ENCODE data around the gene TMPRSS11D.

Gene TMPRSS11D

DNA sequence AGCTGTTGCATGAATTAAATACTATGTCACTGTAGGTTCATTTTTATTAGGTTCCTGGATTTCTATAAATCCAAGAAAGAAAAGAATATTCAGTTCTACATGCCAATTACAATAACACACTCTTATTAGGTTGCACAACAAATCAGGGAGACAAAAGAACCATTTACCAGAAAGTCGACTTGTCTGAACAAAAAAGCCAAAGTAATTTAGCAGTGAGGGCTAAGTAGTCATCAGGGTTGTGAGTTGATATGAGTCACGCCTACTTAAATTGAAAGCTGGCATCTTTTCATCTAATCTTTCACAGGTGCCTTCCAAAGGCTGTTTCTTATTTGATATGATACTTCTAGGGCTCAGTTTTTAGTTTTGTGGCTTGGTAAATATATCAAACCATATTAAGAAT lies 104.2 kb downstream of the TMPRSS11D start:
- TF ChIP-seq, protein P1, sequence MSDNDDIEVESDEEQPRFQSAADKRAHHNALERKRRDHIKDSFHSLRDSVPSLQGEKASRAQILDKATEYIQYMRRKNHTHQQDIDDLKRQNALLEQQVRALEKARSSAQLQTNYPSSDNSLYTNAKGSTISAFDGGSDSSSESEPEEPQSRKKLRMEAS (IDR thresholded peaks at IDR 0.05), result no peak
- TF ChIP-seq, protein P2, sequence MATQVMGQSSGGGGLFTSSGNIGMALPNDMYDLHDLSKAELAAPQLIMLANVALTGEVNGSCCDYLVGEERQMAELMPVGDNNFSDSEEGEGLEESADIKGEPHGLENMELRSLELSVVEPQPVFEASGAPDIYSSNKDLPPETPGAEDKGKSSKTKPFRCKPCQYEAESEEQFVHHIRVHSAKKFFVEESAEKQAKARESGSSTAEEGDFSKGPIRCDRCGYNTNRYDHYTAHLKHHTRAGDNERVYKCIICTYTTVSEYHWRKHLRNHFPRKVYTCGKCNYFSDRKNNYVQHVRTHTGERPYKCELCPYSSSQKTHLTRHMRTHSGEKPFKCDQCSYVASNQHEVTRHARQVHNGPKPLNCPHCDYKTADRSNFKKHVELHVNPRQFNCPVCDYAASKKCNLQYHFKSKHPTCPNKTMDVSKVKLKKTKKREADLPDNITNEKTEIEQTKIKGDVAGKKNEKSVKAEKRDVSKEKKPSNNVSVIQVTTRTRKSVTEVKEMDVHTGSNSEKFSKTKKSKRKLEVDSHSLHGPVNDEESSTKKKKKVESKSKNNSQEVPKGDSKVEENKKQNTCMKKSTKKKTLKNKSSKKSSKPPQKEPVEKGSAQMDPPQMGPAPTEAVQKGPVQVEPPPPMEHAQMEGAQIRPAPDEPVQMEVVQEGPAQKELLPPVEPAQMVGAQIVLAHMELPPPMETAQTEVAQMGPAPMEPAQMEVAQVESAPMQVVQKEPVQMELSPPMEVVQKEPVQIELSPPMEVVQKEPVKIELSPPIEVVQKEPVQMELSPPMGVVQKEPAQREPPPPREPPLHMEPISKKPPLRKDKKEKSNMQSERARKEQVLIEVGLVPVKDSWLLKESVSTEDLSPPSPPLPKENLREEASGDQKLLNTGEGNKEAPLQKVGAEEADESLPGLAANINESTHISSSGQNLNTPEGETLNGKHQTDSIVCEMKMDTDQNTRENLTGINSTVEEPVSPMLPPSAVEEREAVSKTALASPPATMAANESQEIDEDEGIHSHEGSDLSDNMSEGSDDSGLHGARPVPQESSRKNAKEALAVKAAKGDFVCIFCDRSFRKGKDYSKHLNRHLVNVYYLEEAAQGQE (IDR thresholded peaks at IDR 0.05; ENCODE audit: low read depth), result no peak
- no peak for TF ChIP-seq CREB1 (IDR thresholded peaks at IDR 0.05; ENCODE audit: low read depth)
- no peak for TF ChIP-seq ZBTB7A (IDR thresholded peaks at IDR 0.05; ENCODE audit: low read depth)
- TF ChIP-seq TEAD4 (IDR thresholded peaks at IDR 0.05), result no peak
- TF ChIP-seq RAD21 (IDR thresholded peaks at IDR 0.05; ENCODE audit: low read depth), result no peak
- TF ChIP-seq FOXM1 (IDR thresholded peaks at IDR 0.05; ENCODE audit: borderline replicate concordance, low read depth), result no peak
- TF ChIP-seq YY1 (IDR thresholded peaks at IDR 0.05; ENCODE audit: low read depth), result no peak
- TF ChIP-seq TCF12 (IDR thresholded peaks at IDR 0.05; ENCODE audit: low read depth), result no peak
- TF ChIP-seq, protein P3, sequence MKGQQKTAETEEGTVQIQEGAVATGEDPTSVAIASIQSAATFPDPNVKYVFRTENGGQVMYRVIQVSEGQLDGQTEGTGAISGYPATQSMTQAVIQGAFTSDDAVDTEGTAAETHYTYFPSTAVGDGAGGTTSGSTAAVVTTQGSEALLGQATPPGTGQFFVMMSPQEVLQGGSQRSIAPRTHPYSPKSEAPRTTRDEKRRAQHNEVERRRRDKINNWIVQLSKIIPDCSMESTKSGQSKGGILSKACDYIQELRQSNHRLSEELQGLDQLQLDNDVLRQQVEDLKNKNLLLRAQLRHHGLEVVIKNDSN (IDR thresholded peaks at IDR 0.05), result no peak
- no peak for TF ChIP-seq EGR1 (IDR thresholded peaks at IDR 0.05)
- no peak for TF ChIP-seq TAF1 (IDR thresholded peaks at IDR 0.05; ENCODE audit: low read depth)
- no peak for TF ChIP-seq CEBPB (IDR thresholded peaks at IDR 0.05)
- TF ChIP-seq NFIC (IDR thresholded peaks at IDR 0.05), result no peak
- TF ChIP-seq EP300 (IDR thresholded peaks at IDR 0.05; ENCODE audit: borderline replicate concordance), result no peak

DNA sequence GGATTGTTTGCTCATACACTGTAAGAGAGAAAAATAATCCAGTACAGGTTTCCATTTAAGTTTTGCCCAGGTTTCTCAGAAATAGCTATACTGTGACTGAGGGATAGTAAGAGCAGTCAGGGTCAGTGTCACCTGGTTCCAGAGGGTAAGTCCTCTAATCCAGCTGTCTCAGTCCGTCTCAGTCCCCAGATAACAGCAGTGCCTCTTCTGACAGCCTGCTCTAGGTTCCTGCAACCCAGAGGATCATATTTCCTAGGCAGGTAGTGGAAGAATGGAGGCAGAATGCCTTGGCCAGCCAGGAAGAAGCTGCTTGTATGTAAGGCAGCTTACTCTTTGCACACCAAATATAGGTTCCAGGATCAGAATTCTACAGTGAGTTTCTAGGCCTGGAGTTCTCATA lies 107.1 kb downstream of the TMPRSS11D start:
- TF ChIP-seq CREB1 (IDR thresholded peaks at IDR 0.05; ENCODE audit: low read depth) (no peak), CEBPB (IDR thresholded peaks at IDR 0.05) (no peak), TCF12 (IDR thresholded peaks at IDR 0.05; ENCODE audit: low read depth) (no peak), FOXM1 (IDR thresholded peaks at IDR 0.05; ENCODE audit: borderline replicate concordance, low read depth) (no peak), NFIC (IDR thresholded peaks at IDR 0.05) (no peak), EGR1 (IDR thresholded peaks at IDR 0.05) (no peak)
- TF ChIP-seq, protein P1 (IDR thresholded peaks at IDR 0.05), result no peak
